NCI-H146 (cell line): ENCODE measurements around the gene POLN.
A peak's percentile ranks its signal among the peaks of the same experiment; 100 is the strongest.

Source experiments
- DNase-seq: peaks from one replicate; lab custom pipeline; 2025; lab: John Stamatoyannopoulos, UW

Gene POLN

GRCh38 chr4:2082118-2082517 is 159.8 kb downstream of the POLN start:
- DNase-seq: no peak

- no peak for DNase-seq
These were observed 160.4 kb downstream of the POLN start for GRCh38 chr4:2081540-2081939.

- no peak for DNase-seq
These were observed 161.3 kb downstream of the POLN start for GRCh38 chr4:2080429-2081300.

- DNase-seq: no peak
These were observed 162.0 kb downstream of the POLN start for GRCh38 chr4:2079926-2080325.

GRCh38 chr4:2079006-2079405 is 162.9 kb downstream of the POLN start:
- no peak for DNase-seq

GRCh38 chr4:2078584-2078983 is 163.3 kb downstream of the POLN start:
- DNase-seq: no peak

- DNase-seq: no peak
These were observed 164.1 kb downstream of the POLN start for GRCh38 chr4:2077537-2078460.

- DNase-seq: no peak
These were observed 164.9 kb downstream of the POLN start for GRCh38 chr4:2076908-2077536.

- no peak for DNase-seq
These were observed 165.7 kb downstream of the POLN start for GRCh38 chr4:2075987-2076907.

GRCh38 chr4:2075171-2075986 is 166.5 kb downstream of the POLN start:
- DNase-seq: no peak

- DNase-seq: no peak
These were observed 167.3 kb downstream of the POLN start for GRCh38 chr4:2074588-2074987.

GRCh38 chr4:2073808-2074481 is 168.0 kb downstream of the POLN start:
- no peak for DNase-seq

GRCh38 chr4:2072971-2073807 is 168.7 kb downstream of the POLN start:
- no peak for DNase-seq

GRCh38 chr4:2071912-2072867 is 169.7 kb downstream of the POLN start:
- peak; percentile 94 for DNase-seq

- peak; percentile 92 for DNase-seq
These were observed 170.5 kb downstream of the POLN start for GRCh38 chr4:2071252-2071911.

GRCh38 chr4:2070421-2071251 is 171.3 kb downstream of the POLN start:
- DNase-seq: no peak
